Ovary (tissue), 9 donors: ENCODE data around the gene KRTAP2-4. TPM values are rescaled to one million over a fixed set of nuclear protein-coding genes. Genes with fewer than 3 reads are reported as not detected.

Experiments
- DNase-seq, 5 donors: peaks; one replicate each; pipeline ENCODE4 v3.0.0-alpha.2; 2019 to 2020
- H3K27ac ChIP-seq, 2 donors: fragments of 200-600 bp; one replicate each; pipeline versions ENCODE4 v1.5.1 to v1.8.0; 2019 to 2022
- H3K27me3 ChIP-seq: fragments of 200-600 bp; one replicate; pipeline ENCODE4 v1.8.0; 2022
- H3K36me3 ChIP-seq: fragments of 200-600 bp; sonication (generic); one replicate; pipeline ENCODE4 v1.5.1; 2019
- H3K4me1 ChIP-seq: one replicate; pipeline ENCODE4 v1.8.1; 2013; ENCODE audit warnings: mild to moderate bottlenecking, moderate library complexity; ENCODE audit not compliant: insufficient read depth
- H3K4me3 ChIP-seq: fragments of 200-600 bp; sonication (generic); one replicate; pipeline ENCODE4 v1.5.1; 2017
- H3K9me3 ChIP-seq, 2 donors: fragments of 200-600 bp in 1 of 2; sonication (generic) in 1 of 2; one replicate each; pipeline versions ENCODE4 v1.5.1 to v1.8.1; 2013 to 2019; ENCODE audit warnings: mild to moderate bottlenecking in 1 of 2, moderate library complexity in 1 of 2
- CTCF ChIP-seq, 3 donors: fragments of 450-650 bp in 2 of 3; fragments of 200-600 bp in 1 of 3; IDR thresholded peaks; one replicate each; pipeline versions ENCODE4 v1.5.1 to v1.8.0; 2016 to 2022; ENCODE audit warnings: antibody characterized with exemption in 3 of 3, mild to moderate bottlenecking in 1 of 3
- EP300 ChIP-seq: sonication (generic); formaldehyde crosslinking; IDR thresholded peaks from one replicate; pipeline ENCODE4 v1.6.1; 2017; ENCODE audit warnings: antibody characterized with exemption
- POLR2A ChIP-seq: fragments of 450-650 bp; IDR thresholded peaks from one replicate; pipeline ENCODE4 v1.6.1; 2017; ENCODE audit warnings: antibody characterized with exemption, mild to moderate bottlenecking, moderate library complexity
- WGBS, 3 donors: extraction: QIAGEN DNeasy Blood & Tissue Kit in 1 of 3; methylation state at CpG; one replicate each; pipeline versions ENCODE4 v1.1.5 to v1.1.7; 2013 to 2017; 5-methylcytosine and 5-hydroxymethylcytosine counted together
- intact Hi-C, 4 donors: fragments of 100-400 bp; cut with DNase I; formaldehyde crosslinking; loops; one replicate each; pipeline versions ENCODE4 v1.11.0 to v1.15.1; 2022 to 2023
- polyA plus RNA-seq, 2 donors: library from polyadenylated mRNA; stranded (reverse); fragments of 200-250 nt in 1 of 2; fragments of 350-450 nt in 1 of 2; fragmentation: Illumina TruSeq in 1 of 2; extraction: RNeasy Lipid Tissue Mini Kit (QIAGEN cat#74804) in 1 of 2; gene quantifications; one replicate each; pipeline ENCODE4 v1.2.3, GENCODE V29; 2013 to 2014
- total RNA-seq, 7 donors: library from RNA; depleted of rRNA in 2 of 7; stranded (reverse); fragments of >200 nt in 2 of 7; fragmentation: NEBNext Ultra II Directional in 3 of 7; extraction: Animal tissue kit (Norgen Biotek cat#: 25700) in 3 of 7; gene quantifications; one replicate each; pipeline versions ENCODE4 v1.1.0 to v1.2.4, GENCODE V29; 2016 to 2023
- donor health status: DM: no; HTN: no; CAD: no; lungs with moderate emphysema.
- donor health status: DM: no; HTN: no; CAD: no.
- donor health status: Bipolar disorder and iron deficiency.
- donor health status: DM: yes; HTN: yes; CAD: no.
- donor health status: DM: no; HTN: no; CAD: no.
- donor health status: DM: yes; HTN: yes; CAD: no.

KRTAP2-4 gene
- total and polyA plus RNA-seq, 9 donors, result not detected

- 54 to 61% (median 55%) methylated on average over 9 of the region's 9 CpGs for WGBS, 3 donors
- TF ChIP-seq CTCF (IDR thresholded peaks at IDR 0.05), result no peak
- TF ChIP-seq EP300, result no peak
- no peak for TF ChIP-seq POLR2A
- H3K27me3 ChIP-seq, result no peaks in the 10 kb centered on the region
- intact Hi-C loops, result no loop called here
- no peak within 1 kb of the TSS for H3K27ac ChIP-seq
- H3K4me3 ChIP-seq, result no peak within 1 kb of the TSS
- no peaks in the 10 kb centered on the region for H3K36me3 ChIP-seq
- no peak for DNase-seq
- H3K9me3 ChIP-seq, result no peaks in the 10 kb centered on the region
- peaks cover 2% of the 10 kb centered on the region for H3K4me1 ChIP-seq
Observed at GRCh38 chr17:41026715-41027471, 38.8 kb downstream of the KRTAP2-4 start, which contains the start of gene KRTAP1-5. Gene KRTAP1-5, minus strand, starts transcription at chr17:41027208. Its CDS starts 53 bp downstream, at chr17:41027155.

- no peak for DNase-seq
- Histone ChIP-seq H3K27me3 (no peaks in the 10 kb centered on the region), H3K4me1 (peaks cover 2% of the 10 kb centered on the region), H3K27ac (no peak overlapping the region), H3K4me3 (no peak overlapping the region), H3K36me3 (no peaks in the 10 kb centered on the region), H3K9me3 (no peaks in the 10 kb centered on the region)
- intact Hi-C loops, result no loop called here
- 79 to 80% (median 80%) methylated on average over 3 of the region's 3 CpGs for WGBS, 3 donors
- TF ChIP-seq CTCF (IDR thresholded peaks at IDR 0.05), result no peak
- no peak for TF ChIP-seq POLR2A
- TF ChIP-seq EP300, result no peak
Observed at GRCh38 chr17:41024697-41025096, 41.0 kb downstream of the KRTAP2-4 start.

- H3K27ac ChIP-seq, result no peak overlapping the region
- H3K4me3 ChIP-seq, result no peak overlapping the region
- DNase-seq, result no peak
- H3K27me3 ChIP-seq, result no peaks in the 10 kb centered on the region
- TF ChIP-seq EP300 (no peak), CTCF (IDR thresholded peaks at IDR 0.05) (no peak), POLR2A (no peak)
- no peaks in the 10 kb centered on the region for H3K36me3 ChIP-seq
- intact Hi-C loops, result no loop called here
- H3K9me3 ChIP-seq, result no peaks in the 10 kb centered on the region
- H3K4me1 ChIP-seq, result no peaks in the 10 kb centered on the region
Observed at GRCh38 chr17:41020336-41020735, 45.3 kb downstream of the KRTAP2-4 start.

DNA sequence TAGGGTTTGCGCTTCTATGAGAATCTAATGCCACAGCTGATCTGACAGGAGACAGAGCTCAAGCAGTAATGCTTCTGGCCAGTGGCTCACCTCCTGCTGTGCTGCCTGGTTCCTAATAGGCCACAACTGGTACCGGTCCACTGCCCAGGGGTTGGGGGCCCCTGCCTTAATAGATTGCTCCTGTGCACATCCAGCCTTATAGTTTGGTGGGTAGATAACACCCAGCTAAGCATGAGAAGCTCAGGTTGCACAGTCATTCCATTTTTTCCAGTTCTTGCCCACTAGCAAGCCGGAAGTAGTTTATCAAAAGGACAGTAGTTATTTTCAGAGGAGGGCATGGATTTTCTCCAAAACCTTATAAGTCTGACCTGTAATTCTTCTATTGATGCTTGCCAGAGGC is 46.3 kb downstream of the KRTAP2-4 start:
- Histone ChIP-seq H3K9me3 (no peaks in the 10 kb centered on the region), H3K27ac (no peak overlapping the region), H3K27me3 (no peaks in the 10 kb centered on the region), H3K4me1 (no peaks in the 10 kb centered on the region), H3K36me3 (no peaks in the 10 kb centered on the region), H3K4me3 (no peak overlapping the region)
- no peak for DNase-seq
- intact Hi-C loops, result no loop called here
- WGBS, 3 donors, result 93 to 96% (median 95%) methylated on average over 3 of the region's 3 CpGs
- TF ChIP-seq EP300, result no peak
- TF ChIP-seq CTCF (IDR thresholded peaks at IDR 0.05), result no peak
- TF ChIP-seq POLR2A, result no peak
